GM23338 (cell line): Measurements from ENCODE around the gene ARHGEF25. TPM values are rescaled to one million over a fixed set of nuclear protein-coding genes. Genes with fewer than 3 reads are reported as not detected.

Experiments
- ATAC-seq: fragments of 200-7000 bp; cut with Tn5 transposase; 3 replicates; pipeline ENCODE4 v1.9.1; 2020
- DNase-seq: peaks from one replicate; pipeline ENCODE4 v3.0.0-alpha.2; 2015; ENCODE audit warnings: low spot score
- H2AFZ ChIP-seq: fragments of 200-600 bp; sonication (generic); 2 replicates; pipeline ENCODE4 v1.8.0; 2016; ENCODE audit warnings: antibody characterized with exemption, mild to moderate bottlenecking, moderate library complexity
- H3F3A ChIP-seq: fragments of 200-600 bp; sonication (generic); replicated peaks from 2 replicates; pipeline ENCODE4 v1.8.0; 2017; ENCODE audit warnings: antibody characterized with exemption, mixed run types, low read depth
- H3K27ac ChIP-seq: fragments of 200-600 bp; sonication (generic); 2 replicates; pipeline ENCODE4 v1.6.1; 2016; ENCODE audit warnings: low read depth
- H3K27me3 ChIP-seq: fragments of 200-600 bp; sonication (generic); 2 replicates; pipeline ENCODE4 v1.8.0; 2016; ENCODE audit warnings: mild to moderate bottlenecking, mixed run types, moderate library complexity; ENCODE audit not compliant: insufficient read depth
- H3K36me3 ChIP-seq: fragments of 200-600 bp; sonication (generic); 2 replicates; pipeline ENCODE4 v1.8.0; 2016; ENCODE audit warnings: mild to moderate bottlenecking; ENCODE audit not compliant: insufficient read depth
- H3K4me1 ChIP-seq: fragments of 200-600 bp; sonication (generic); 2 replicates; pipeline ENCODE4 v1.8.0; 2016; ENCODE audit warnings: mild to moderate bottlenecking, moderate library complexity; ENCODE audit not compliant: insufficient read depth
- H3K4me2 ChIP-seq: fragments of 200-600 bp; sonication (generic); 2 replicates; pipeline ENCODE4 v1.7.1; 2017; ENCODE audit warnings: mixed run types
- H3K4me3 ChIP-seq: fragments of 200-600 bp; sonication (generic); 2 replicates; pipeline ENCODE4 v1.6.1; 2016; ENCODE audit warnings: mixed run types
- H3K79me2 ChIP-seq: fragments of 200-600 bp; sonication (generic); replicated peaks from 2 replicates; pipeline ENCODE4 v1.8.0; 2017; ENCODE audit warnings: mild to moderate bottlenecking; ENCODE audit not compliant: insufficient read depth
- H3K9me2 ChIP-seq: fragments of 200-600 bp; sonication (generic); 2 replicates; pipeline ENCODE4 v1.8.0; 2017; ENCODE audit not compliant: insufficient read depth
- H4K20me1 ChIP-seq: fragments of 200-600 bp; sonication (generic); replicated peaks from 2 replicates; pipeline ENCODE4 v1.8.0; 2017; ENCODE audit warnings: mild to moderate bottlenecking; ENCODE audit not compliant: insufficient read depth
- H3K27ac Mint-ChIP-seq: 2 replicates; pipeline ENCODE4 v1.8.0; 2020; ENCODE audit warnings: inconsistent platforms, mild to moderate bottlenecking, moderate library complexity, mixed read lengths
- H3K27me3 Mint-ChIP-seq: 3 replicates; pipeline ENCODE4 v1.8.0; 2022; ENCODE audit warnings: low read depth, mild to moderate bottlenecking, moderate library complexity, mixed read lengths, inconsistent platforms; ENCODE audit not compliant: insufficient read depth, poor library complexity
- H3K36me3 Mint-ChIP-seq: 3 replicates; pipeline ENCODE4 v1.8.0; 2021; ENCODE audit warnings: low read depth, mild to moderate bottlenecking, inconsistent platforms, moderate library complexity, mixed read lengths
- H3K4me1 Mint-ChIP-seq: 3 replicates; pipeline ENCODE4 v1.8.0; 2020; ENCODE audit warnings: mild to moderate bottlenecking, inconsistent platforms, mixed read lengths
- H3K4me3 Mint-ChIP-seq: 3 replicates; pipeline ENCODE4 v1.8.0; 2021; ENCODE audit warnings: moderate library complexity, mild to moderate bottlenecking, inconsistent platforms, mixed read lengths
- H3K9me3 Mint-ChIP-seq: 3 replicates; pipeline ENCODE4 v1.8.0; 2020; ENCODE audit warnings: moderate library complexity, mild to moderate bottlenecking, inconsistent platforms, mixed read lengths
- EZH2 ChIP-seq: fragments of 200-600 bp; sonication (generic); IDR thresholded peaks from one replicate; pipeline ENCODE4 v1.8.0; 2017; ENCODE audit warnings: antibody characterized with exemption, mild to moderate bottlenecking, low read depth; ENCODE audit not compliant: unreplicated experiment
- EZH2phosphoT487 ChIP-seq: fragments of 200-600 bp; sonication (generic); IDR thresholded peaks from one replicate; pipeline ENCODE4 v1.8.1; 2018; ENCODE audit warnings: antibody characterized with exemption; ENCODE audit not compliant: unreplicated experiment
- JUNB ChIP-seq: IDR thresholded peaks from one replicate; pipeline ENCODE4 v1.6.1; 2016; ENCODE audit warnings: antibody characterized with exemption; ENCODE audit not compliant: unreplicated experiment
- POLR2AphosphoS5 ChIP-seq: IDR thresholded peaks from 2 replicates; pipeline ENCODE4 v1.6.1; 2016; ENCODE audit warnings: antibody characterized with exemption, low read depth
- polyA plus RNA-seq: library from polyadenylated mRNA; unstranded; fragments of >200 nt; fragmentation: Nextera tagmentation; extraction: Ambion mirVana; gene quantifications from 2 replicates; pipeline ENCODE4 v1.2.1, GENCODE V29; 2016
- total RNA-seq: library from RNA; depleted of rRNA; stranded (reverse); fragments of >200 nt; shearing (Covaris generic); gene quantifications from 2 replicates; pipeline ENCODE4 v1.2.3, GENCODE V29; 2014
- TF ChIP-seq, protein P1 (sequence below): IDR thresholded peaks from 2 replicates; pipeline ENCODE4 v1.6.1; 2016; ENCODE audit warnings: antibody characterized with exemption
- TF ChIP-seq, protein P2 (sequence below), 2 experiments: fragments of 200-600 bp in 1 of 2; sonication (generic) in 1 of 2; conservative IDR thresholded peaks; 2 replicates each; pipeline versions ENCODE4 v1.5.1 to v1.6.1; 2016 to 2017; ENCODE audit warnings: antibody characterized with exemption in 2 of 2, low read depth in 2 of 2, mild to moderate bottlenecking in 2 of 2, moderate library complexity in 1 of 2

ARHGEF25 gene
- total and polyA plus RNA-seq, 2 experiments from 2014 or later: 0.53 to 10.2 TPM

DNA sequence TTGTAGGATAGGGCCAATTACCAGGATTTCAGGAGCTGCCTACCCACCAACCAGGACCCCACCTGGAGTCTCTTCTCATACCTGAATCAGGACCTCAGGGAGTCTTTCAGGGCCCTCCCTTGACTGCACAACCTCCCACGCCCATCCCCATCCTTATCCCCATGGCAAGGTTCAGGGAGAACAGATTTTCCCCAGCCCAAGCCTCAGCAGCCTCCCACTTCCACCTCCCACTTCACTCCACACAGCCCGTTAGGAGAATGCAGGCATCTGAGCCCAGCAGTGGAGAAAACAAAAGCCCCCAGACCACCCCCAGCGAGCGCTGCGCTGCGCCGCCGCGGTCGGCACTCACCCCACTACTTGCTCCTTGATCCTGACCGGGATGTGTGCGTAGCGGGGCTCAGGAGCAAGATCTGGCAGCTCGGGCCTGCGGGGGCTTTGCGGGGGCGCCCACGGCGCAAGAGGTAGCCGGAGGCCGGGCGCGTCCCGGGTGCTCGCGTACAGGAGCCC lies 20.4 kb downstream of the ARHGEF25 start:
- Histone ChIP-seq H3K27ac (no peak overlapping the region), H3F3A (peaks cover 12% of the 10 kb centered on the region; the same call in 1 of the 2 replicates), H3K4me1 (peaks cover 24% of the 10 kb centered on the region), H3K9me2 (no peaks in the 10 kb centered on the region), H3K36me3 (no peaks in the 10 kb centered on the region), H3K79me2 (no peaks in the 10 kb centered on the region), H3K4me2 (peak overlapping the region; percentile 96), H3K27me3 (peaks cover 97% of the 10 kb centered on the region), H2AFZ (peak overlapping the region; percentile 96), H3K4me3 (peak overlapping the region; percentile 74), H4K20me1 (peaks cover 22% of the 10 kb centered on the region)
- H3K27ac Mint-ChIP-seq: no peak overlapping the region
- H3K9me3 Mint-ChIP-seq: no peaks in the 10 kb centered on the region
- H3K27me3 Mint-ChIP-seq: peaks cover 69% of the 10 kb centered on the region
- peak overlapping the region; percentile 73 for H3K4me3 Mint-ChIP-seq
- ATAC-seq (peak; percentile 17), DNase-seq (peak; percentile 47)
- no peaks in the 10 kb centered on the region for H3K36me3 Mint-ChIP-seq
- peaks cover 25% of the 10 kb centered on the region for H3K4me1 Mint-ChIP-seq
- TF ChIP-seq EZH2 (peak; percentile 92), EZH2phosphoT487 (peak; percentile 62)
- TF ChIP-seq, protein P1, sequence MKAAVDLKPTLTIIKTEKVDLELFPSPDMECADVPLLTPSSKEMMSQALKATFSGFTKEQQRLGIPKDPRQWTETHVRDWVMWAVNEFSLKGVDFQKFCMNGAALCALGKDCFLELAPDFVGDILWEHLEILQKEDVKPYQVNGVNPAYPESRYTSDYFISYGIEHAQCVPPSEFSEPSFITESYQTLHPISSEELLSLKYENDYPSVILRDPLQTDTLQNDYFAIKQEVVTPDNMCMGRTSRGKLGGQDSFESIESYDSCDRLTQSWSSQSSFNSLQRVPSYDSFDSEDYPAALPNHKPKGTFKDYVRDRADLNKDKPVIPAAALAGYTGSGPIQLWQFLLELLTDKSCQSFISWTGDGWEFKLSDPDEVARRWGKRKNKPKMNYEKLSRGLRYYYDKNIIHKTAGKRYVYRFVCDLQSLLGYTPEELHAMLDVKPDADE: no peak

DNA sequence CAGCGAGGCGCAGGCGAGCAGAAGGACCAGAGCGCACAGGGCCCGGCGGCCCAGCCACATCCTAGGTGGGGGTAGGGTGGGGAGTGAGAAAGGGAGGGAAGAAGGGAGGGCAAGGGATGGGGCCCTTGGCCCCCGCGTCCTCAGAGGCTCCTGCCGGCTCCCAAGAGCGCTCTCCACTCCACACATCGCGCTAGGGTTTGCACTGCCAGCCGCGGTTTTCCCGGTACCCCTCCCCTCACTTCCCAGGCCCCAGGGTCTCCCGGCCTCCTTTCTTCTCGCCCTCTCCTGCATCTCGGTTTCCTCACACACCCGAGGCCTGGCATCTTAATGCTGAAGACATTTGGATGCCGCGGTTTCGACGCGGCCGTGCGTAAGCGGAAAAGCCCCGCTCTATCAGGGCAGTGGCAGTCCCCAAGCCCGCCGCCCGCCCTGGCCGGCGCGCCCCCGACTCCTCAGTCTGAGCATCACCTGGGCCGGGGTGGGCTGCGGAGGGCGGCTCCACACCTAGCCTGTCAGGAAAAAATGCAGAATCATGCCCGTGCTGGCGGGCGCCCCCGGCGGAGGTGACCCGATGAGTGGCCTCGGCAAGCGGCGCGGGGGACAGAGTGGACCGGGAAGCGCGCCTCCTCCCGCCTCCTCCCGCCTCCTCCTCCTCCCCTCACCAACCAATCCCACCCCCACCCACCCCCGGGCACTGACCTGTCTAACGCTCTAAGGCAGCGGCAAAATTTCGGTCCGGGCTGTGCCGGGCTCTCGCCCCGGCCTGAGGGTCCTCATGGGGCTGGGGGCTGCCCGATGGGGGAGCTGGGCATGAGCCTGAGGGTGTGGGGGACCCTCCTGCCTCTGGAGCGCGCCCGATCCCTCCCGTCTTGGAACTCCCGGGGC lies 21.1 kb downstream of the ARHGEF25 start:
- ATAC-seq (peak; percentile 40), DNase-seq (peak; percentile 60)
- Histone ChIP-seq H3K4me2 (peak overlapping the region; percentile 96), H3K27me3 (peaks cover 91% of the 10 kb centered on the region), H3K9me2 (no peaks in the 10 kb centered on the region), H2AFZ (peak overlapping the region; percentile 96), H3K4me3 (peak overlapping the region; percentile 74), H3F3A (peaks cover 12% of the 10 kb centered on the region; the same call in 1 of the 2 replicates), H3K79me2 (no peaks in the 10 kb centered on the region), H3K36me3 (no peaks in the 10 kb centered on the region), H4K20me1 (peaks cover 22% of the 10 kb centered on the region), H3K4me1 (peaks cover 24% of the 10 kb centered on the region), H3K27ac (no peak overlapping the region)
- peak; percentile 30 for TF ChIP-seq EZH2phosphoT487
- peak; percentile 86 for TF ChIP-seq EZH2
- TF ChIP-seq POLR2AphosphoS5: no peak
- Mint-ChIP-seq H3K9me3 (no peaks in the 10 kb centered on the region), H3K27me3 (peaks cover 64% of the 10 kb centered on the region), H3K4me3 (peak overlapping the region; percentile 73), H3K27ac (no peak overlapping the region), H3K36me3 (no peaks in the 10 kb centered on the region), H3K4me1 (peaks cover 20% of the 10 kb centered on the region)

DNA sequence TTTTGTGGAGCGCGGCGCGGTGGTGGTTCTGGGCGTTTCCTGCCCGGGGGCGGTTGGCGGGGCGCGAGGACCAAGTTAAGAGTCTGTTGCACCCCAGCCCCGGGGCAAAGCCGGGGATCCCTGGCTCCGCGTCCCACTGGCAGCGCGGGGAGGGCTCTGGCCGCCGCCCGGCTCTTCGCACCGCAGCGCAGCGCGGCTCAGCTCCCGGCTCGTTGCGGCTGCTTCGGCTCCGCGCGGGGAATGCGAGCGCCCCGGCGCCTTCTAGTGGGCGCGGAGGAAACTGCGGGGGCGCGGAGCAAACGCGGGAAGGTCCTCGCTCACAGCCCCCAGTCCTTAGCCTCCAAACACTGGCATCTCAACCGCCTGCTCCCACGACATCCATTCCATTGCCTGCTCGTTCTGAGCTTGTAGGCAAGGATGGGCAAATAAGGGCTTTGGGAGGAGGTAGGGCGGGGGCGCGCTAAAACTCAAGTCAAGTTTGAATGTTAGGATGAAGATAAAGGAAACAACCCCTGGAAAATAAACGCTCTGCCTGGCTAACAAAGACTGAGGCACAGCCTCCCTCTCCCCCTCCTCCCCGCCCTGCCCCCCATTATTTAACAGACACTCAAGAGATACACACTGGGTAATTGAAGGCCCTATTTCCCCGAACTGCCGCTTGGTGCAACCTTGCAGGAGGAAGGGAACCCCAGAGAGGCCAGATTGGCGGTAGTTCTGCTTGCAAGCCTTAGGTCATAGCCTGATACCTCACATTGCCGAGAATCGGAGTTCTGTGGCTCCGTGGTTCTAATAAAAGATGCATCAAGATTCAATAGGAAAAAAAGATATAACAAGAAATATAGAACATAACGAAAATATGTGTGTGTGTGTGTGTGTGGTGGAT lies 22.0 kb downstream of the ARHGEF25 start, which contains the start of gene B4GALNT1:
Gene B4GALNT1, minus strand, starts transcription at position 244 of the 883 bp plus-strand sequence. CDS start 1,069 bp downstream, outside the sequence.
- Histone ChIP-seq H3K27ac (no peak within 1 kb of the TSS), H2AFZ (peak within 1 kb of the TSS; percentile 96), H3K79me2 (no peaks in the 10 kb centered on the region), H4K20me1 (peaks cover 22% of the 10 kb centered on the region), H3K36me3 (no peaks in the 10 kb centered on the region), H3F3A (peaks cover 12% of the 10 kb centered on the region; the same call in 1 of the 2 replicates), H3K4me3 (peak within 1 kb of the TSS; percentile 74), H3K4me2 (peak within 1 kb of the TSS; percentile 96), H3K9me2 (no peaks in the 10 kb centered on the region), H3K27me3 (peaks cover 82% of the 10 kb centered on the region), H3K4me1 (peaks cover 19% of the 10 kb centered on the region)
- DNase-seq (peak; percentile 88), ATAC-seq (peak; percentile 74)
- H3K27me3 Mint-ChIP-seq: peaks cover 55% of the 10 kb centered on the region
- H3K4me1 Mint-ChIP-seq: peaks cover 15% of the 10 kb centered on the region
- H3K4me3 Mint-ChIP-seq: peak within 1 kb of the TSS; percentile 73
- H3K27ac Mint-ChIP-seq: no peak within 1 kb of the TSS
- H3K9me3 Mint-ChIP-seq: no peaks in the 10 kb centered on the region
- no peaks in the 10 kb centered on the region for H3K36me3 Mint-ChIP-seq
- TF ChIP-seq, protein P2, sequence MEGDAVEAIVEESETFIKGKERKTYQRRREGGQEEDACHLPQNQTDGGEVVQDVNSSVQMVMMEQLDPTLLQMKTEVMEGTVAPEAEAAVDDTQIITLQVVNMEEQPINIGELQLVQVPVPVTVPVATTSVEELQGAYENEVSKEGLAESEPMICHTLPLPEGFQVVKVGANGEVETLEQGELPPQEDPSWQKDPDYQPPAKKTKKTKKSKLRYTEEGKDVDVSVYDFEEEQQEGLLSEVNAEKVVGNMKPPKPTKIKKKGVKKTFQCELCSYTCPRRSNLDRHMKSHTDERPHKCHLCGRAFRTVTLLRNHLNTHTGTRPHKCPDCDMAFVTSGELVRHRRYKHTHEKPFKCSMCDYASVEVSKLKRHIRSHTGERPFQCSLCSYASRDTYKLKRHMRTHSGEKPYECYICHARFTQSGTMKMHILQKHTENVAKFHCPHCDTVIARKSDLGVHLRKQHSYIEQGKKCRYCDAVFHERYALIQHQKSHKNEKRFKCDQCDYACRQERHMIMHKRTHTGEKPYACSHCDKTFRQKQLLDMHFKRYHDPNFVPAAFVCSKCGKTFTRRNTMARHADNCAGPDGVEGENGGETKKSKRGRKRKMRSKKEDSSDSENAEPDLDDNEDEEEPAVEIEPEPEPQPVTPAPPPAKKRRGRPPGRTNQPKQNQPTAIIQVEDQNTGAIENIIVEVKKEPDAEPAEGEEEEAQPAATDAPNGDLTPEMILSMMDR (conservative IDR thresholded peaks at IDR 0.05; ENCODE audit: low read depth in 2 of 2): peak; percentile 59 to 80
- TF ChIP-seq EZH2: peak; percentile 51
- TF ChIP-seq JUNB: no peak
